ENCODE measurements around the gene STX16. TPM values are rescaled to one million over a fixed set of nuclear protein-coding genes. Genes with fewer than 3 reads are reported as not detected.
"Not testable (repeated sequence)": the region's sequence is repeated elsewhere in the genome, so short reads cannot be mapped to it uniquely, and the experiment has no call there.

Gene STX16
- total RNA-seq, 1 donor, result 26.5 TPM

GRCh38 chr20:58719971-58720371 lies 68.9 kb downstream of the STX16 start:
- H3K4me3 ChIP-seq (ENCODE audit: low read depth, low read length), result no peak overlapping the region
- TF ChIP-seq CTCF (IDR thresholded peaks at IDR 0.05; ENCODE audit: insufficient read depth, low read length), result no peak
- no peak for DNase-seq (ENCODE audit: low read depth)

GRCh38 chr20:58720890-58721289 lies 69.8 kb downstream of the STX16 start:
- DNase-seq (ENCODE audit: low read depth), result no peak
- H3K4me3 ChIP-seq (ENCODE audit: low read depth, low read length), result no peak overlapping the region
- TF ChIP-seq CTCF (IDR thresholded peaks at IDR 0.05; ENCODE audit: insufficient read depth, low read length), result no peak

GRCh38 chr20:58721951-58722778 lies 71.1 kb downstream of the STX16 start:
- no peak for DNase-seq (ENCODE audit: low read depth)
- no peak for TF ChIP-seq CTCF (IDR thresholded peaks at IDR 0.05; ENCODE audit: insufficient read depth, low read length)
- no peak overlapping the region for H3K4me3 ChIP-seq (ENCODE audit: low read depth, low read length)

- no peak for TF ChIP-seq CTCF (IDR thresholded peaks at IDR 0.05; ENCODE audit: insufficient read depth, low read length)
- no peak overlapping the region for H3K4me3 ChIP-seq (ENCODE audit: low read depth, low read length)
- no peak for DNase-seq (ENCODE audit: low read depth)
These were observed 72.0 kb downstream of the STX16 start for GRCh38 chr20:58722877-58723627.

- TF ChIP-seq CTCF (IDR thresholded peaks at IDR 0.05; ENCODE audit: insufficient read depth, low read length), result no peak
- no peak for DNase-seq (ENCODE audit: low read depth)
- H3K4me3 ChIP-seq (ENCODE audit: low read depth, low read length), result no peak overlapping the region
These were observed 72.5 kb downstream of the STX16 start for GRCh38 chr20:58723628-58723984.

- not testable (repeated sequence) for DNase-seq (ENCODE audit: low read depth); H3K4me3 ChIP-seq (ENCODE audit: low read depth, low read length)
These were observed 75.1 kb downstream of the STX16 start for GRCh38 chr20:58726156-58726555.

Other genes with a start within 250 kb of the STX16 start
- gene APCDD1L, start 135.9 kb upstream of the STX16 start, total RNA-seq (ENCODE audit: low replicate concordance), result 1.6 and 20.8 TPM in 2 replicates
- 24.5 and 33.1 TPM in 2 replicates for gene NPEPL1, start 41.5 kb downstream of the STX16 start, total RNA-seq (ENCODE audit: low replicate concordance)
- gene GNAS-AS1, start 199.6 kb downstream of the STX16 start, total RNA-seq (ENCODE audit: low replicate concordance), result 0.25 and 0.81 TPM in 2 replicates
- gene GNAS, start 201.4 kb downstream of the STX16 start, total RNA-seq (ENCODE audit: low replicate concordance), result 417 and 474 TPM in 2 replicates